Common myeloid progenitor, CD34-positive (primary cell): ENCODE measurements around the gene IGSF9B.

Source experiments
- CTCF ChIA-PET: fragments of 350-600 bp; sonication (Branson Sonifier 250); formaldehyde crosslinking; loops from one replicate; lab custom pipeline; 2021; ENCODE audit warnings: antibody characterized with exemption; lab: Charles Lee
- POLR2A ChIA-PET: fragments of 350-600 bp; sonication (Branson Sonifier 250); formaldehyde crosslinking; loops from one replicate; lab custom pipeline; 2021; ENCODE audit warnings: antibody characterized with exemption; lab: Charles Lee
- DNase-seq, 3 donors: peaks; one replicate each; pipeline versions ENCODE4 v3.0.0 to v3.0.0-alpha.2; 2013
- H3K27ac ChIP-seq, 2 experiments: 1 replicate in 1 of 2; 2 replicates in 1 of 2; pipeline ENCODE4 v1.7.0; 2013; ENCODE audit warnings: inconsistent platforms in 2 of 2, low read length in 2 of 2, mild to moderate bottlenecking in 2 of 2, low read depth in 1 of 2, moderate library complexity in 1 of 2; ENCODE audit not compliant: severe bottlenecking in 2 of 2, insufficient read depth in 1 of 2, poor library complexity in 1 of 2
- H3K27me3 ChIP-seq, 5 experiments: replicated peaks in 2 of 5; 1 replicate in 3 of 5; 2 replicates in 2 of 5; pipeline versions ENCODE4 v1.6.1 to v1.7.0; 2013; ENCODE audit warnings: low read length in 4 of 5, mild to moderate bottlenecking in 2 of 5, moderate library complexity in 2 of 5, inconsistent platforms in 1 of 5; ENCODE audit not compliant: insufficient read depth in 5 of 5, control insufficient read depth in 4 of 5
- H3K36me3 ChIP-seq, 4 experiments: 1 replicate in 2 of 4; 2 replicates in 2 of 4; pipeline versions ENCODE4 v1.6.1 to v1.7.0; 2013; ENCODE audit warnings: low read length in 3 of 4, control low read depth in 1 of 4, mild to moderate bottlenecking in 1 of 4; ENCODE audit not compliant: control insufficient read depth in 4 of 4, insufficient read depth in 4 of 4
- H3K4me1 ChIP-seq, 4 experiments: 1 replicate in 3 of 4; 2 replicates in 1 of 4; pipeline versions ENCODE4 v1.6.1 to v1.7.1; 2013; ENCODE audit warnings: low read length in 3 of 4, mild to moderate bottlenecking in 3 of 4, control low read depth in 1 of 4, inconsistent platforms in 1 of 4, moderate library complexity in 1 of 4; ENCODE audit not compliant: control insufficient read depth in 4 of 4, insufficient read depth in 4 of 4; ENCODE audit errors: control extremely low read depth in 1 of 4
- H3K4me3 ChIP-seq, 7 experiments: 1 replicate in 4 of 7; 2 replicates in 3 of 7; pipeline versions ENCODE4 v1.5.1 to v1.7.0; 2013; ENCODE audit warnings: mild to moderate bottlenecking in 7 of 7, low read length in 6 of 7, moderate library complexity in 6 of 7, inconsistent platforms in 2 of 7, low read depth in 2 of 7, control low read depth in 1 of 7; ENCODE audit not compliant: insufficient read depth in 4 of 7, control insufficient read depth in 1 of 7; ENCODE audit errors: extremely low read depth in 1 of 7
- H3K9me3 ChIP-seq, 5 experiments: 1 replicate in 4 of 5; 2 replicates in 1 of 5; pipeline versions ENCODE4 v1.6.1 to v1.7.1; 2013; ENCODE audit warnings: low read length in 4 of 5, mild to moderate bottlenecking in 2 of 5, inconsistent platforms in 1 of 5, low read depth in 1 of 5, moderate library complexity in 1 of 5; ENCODE audit not compliant: control insufficient read depth in 4 of 5, insufficient read depth in 2 of 5; ENCODE audit errors: control extremely low read depth in 1 of 5
- WGBS: methylation state at CpG from one replicate; pipeline ENCODE4 v1.1.5; 2013; ENCODE audit not compliant: insufficient coverage; 5-methylcytosine and 5-hydroxymethylcytosine counted together

IGSF9B gene

DNA sequence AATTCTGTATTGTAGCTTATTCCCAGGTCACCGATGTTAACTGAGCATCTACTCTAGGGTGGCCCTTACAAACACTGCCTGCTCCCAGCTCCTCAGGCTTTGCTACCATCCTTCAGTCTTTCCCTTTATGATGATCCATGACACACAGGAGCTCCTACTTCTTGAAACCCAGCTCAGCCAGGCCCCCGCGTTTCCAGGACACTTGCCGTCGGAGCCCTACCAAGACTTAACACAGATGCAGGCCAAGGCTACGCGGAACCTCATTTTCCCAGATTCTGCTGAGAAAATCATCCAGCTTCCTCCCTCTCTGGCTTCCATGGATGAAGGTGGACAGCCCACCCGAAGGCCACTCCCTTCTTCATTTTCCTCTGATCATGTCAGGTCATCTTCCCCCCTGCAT lies 18.6 kb downstream of the IGSF9B start:
- ChIA-PET CTCF (interaction anchor here (0.7 to 1.5 kb wide), 2 partner anchors 11 to 14 kb away, joined by 3 to 4 read pairs; no protein-coding TSS in a partner anchor), POLR2A (no interaction called here)
- WGBS = over 99% methylated on average over 8 of the region's 8 CpGs
- H3K27ac ChIP-seq = no peak overlapping the region
- no peaks in the 10 kb centered on the region for H3K9me3 ChIP-seq
- DNase-seq = no peak
- no peaks in the 10 kb centered on the region for H3K36me3 ChIP-seq
- H3K4me1 ChIP-seq = peaks cover 0 to 9% (median 4%) of the 10 kb centered on the region in 4 experiments
- no peaks in the 10 kb centered on the region for H3K27me3 ChIP-seq
- H3K4me3 ChIP-seq = no peak overlapping the region

GRCh38 chr11:133937468-133937867 lies 19.3 kb downstream of the IGSF9B start:
- H3K9me3 ChIP-seq = no peaks in the 10 kb centered on the region
- POLR2A ChIA-PET = no interaction called here
- no peak overlapping the region for H3K27ac ChIP-seq
- WGBS = 100% methylated on average over 14 of the region's 16 CpGs
- peaks cover 0 to 9% (median 4%) of the 10 kb centered on the region in 4 experiments for H3K4me1 ChIP-seq
- H3K27me3 ChIP-seq = no peaks in the 10 kb centered on the region
- no peaks in the 10 kb centered on the region for H3K36me3 ChIP-seq
- no peak for DNase-seq
- CTCF ChIA-PET = no interaction called here
- H3K4me3 ChIP-seq = no peak overlapping the region

GRCh38 chr11:133937015-133937414 lies 19.8 kb downstream of the IGSF9B start:
- Histone ChIP-seq H3K36me3 (no peaks in the 10 kb centered on the region), H3K27ac (no peak overlapping the region), H3K27me3 (no peaks in the 10 kb centered on the region), H3K9me3 (no peaks in the 10 kb centered on the region), H3K4me3 (no peak overlapping the region), H3K4me1 (peaks cover 0 to 9% (median 4%) of the 10 kb centered on the region in 4 experiments)
- POLR2A ChIA-PET = no interaction called here
- no peak for DNase-seq
- CTCF ChIA-PET = no interaction called here
- 91% methylated on average over 11 of the region's 13 CpGs for WGBS

- DNase-seq = no peak
- Histone ChIP-seq H3K27me3 (no peaks in the 10 kb centered on the region), H3K27ac (no peak overlapping the region), H3K4me3 (no peak overlapping the region), H3K4me1 (peaks cover 0 to 9% (median 4%) of the 10 kb centered on the region in 4 experiments), H3K9me3 (no peaks in the 10 kb centered on the region), H3K36me3 (no peaks in the 10 kb centered on the region)
- ChIA-PET POLR2A (no interaction called here), CTCF (no interaction called here)
- whole genome bisulfite sequencing = 92% methylated on average over 9 of the region's 9 CpGs
These were observed 20.2 kb downstream of the IGSF9B start for GRCh38 chr11:133936592-133936991.

GRCh38 chr11:133936136-133936535 lies 20.6 kb downstream of the IGSF9B start:
- CTCF ChIA-PET = no interaction called here
- 47% methylated on average over 13 of the region's 13 CpGs for WGBS
- Histone ChIP-seq H3K27ac (no peak overlapping the region), H3K36me3 (no peaks in the 10 kb centered on the region), H3K27me3 (no peaks in the 10 kb centered on the region), H3K4me3 (no peak overlapping the region), H3K4me1 (peaks cover 0 to 9% (median 4%) of the 10 kb centered on the region in 4 experiments), H3K9me3 (no peaks in the 10 kb centered on the region)
- POLR2A ChIA-PET = no interaction called here
- DNase-seq = no peak

DNA sequence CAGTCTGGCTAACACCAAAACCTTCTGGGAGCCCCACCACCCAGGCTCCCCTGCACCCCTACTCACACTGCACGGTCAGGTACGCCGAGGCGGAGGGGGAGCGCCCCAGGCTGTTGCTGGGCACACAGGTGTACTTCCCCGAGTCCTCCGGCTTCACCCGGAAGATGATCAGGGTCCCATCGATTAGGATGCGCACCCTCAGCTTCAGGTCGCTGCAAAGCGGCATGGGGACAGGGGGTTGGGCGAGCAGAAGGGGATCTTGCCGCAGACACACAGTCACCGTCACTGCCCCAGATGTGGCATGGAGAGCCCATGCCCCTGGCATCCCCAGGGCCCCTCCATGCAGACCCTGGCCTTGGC lies 21.2 kb downstream of the IGSF9B start:
- CTCF ChIA-PET = no interaction called here
- WGBS = 94% methylated on average over 13 of the region's 15 CpGs
- Histone ChIP-seq H3K27me3 (no peaks in the 10 kb centered on the region), H3K36me3 (no peaks in the 10 kb centered on the region), H3K4me1 (peaks cover 0 to 9% (median 4%) of the 10 kb centered on the region in 4 experiments), H3K27ac (no peak overlapping the region), H3K4me3 (no peak overlapping the region), H3K9me3 (no peaks in the 10 kb centered on the region)
- no peak for DNase-seq
- POLR2A ChIA-PET = no interaction called here

DNA sequence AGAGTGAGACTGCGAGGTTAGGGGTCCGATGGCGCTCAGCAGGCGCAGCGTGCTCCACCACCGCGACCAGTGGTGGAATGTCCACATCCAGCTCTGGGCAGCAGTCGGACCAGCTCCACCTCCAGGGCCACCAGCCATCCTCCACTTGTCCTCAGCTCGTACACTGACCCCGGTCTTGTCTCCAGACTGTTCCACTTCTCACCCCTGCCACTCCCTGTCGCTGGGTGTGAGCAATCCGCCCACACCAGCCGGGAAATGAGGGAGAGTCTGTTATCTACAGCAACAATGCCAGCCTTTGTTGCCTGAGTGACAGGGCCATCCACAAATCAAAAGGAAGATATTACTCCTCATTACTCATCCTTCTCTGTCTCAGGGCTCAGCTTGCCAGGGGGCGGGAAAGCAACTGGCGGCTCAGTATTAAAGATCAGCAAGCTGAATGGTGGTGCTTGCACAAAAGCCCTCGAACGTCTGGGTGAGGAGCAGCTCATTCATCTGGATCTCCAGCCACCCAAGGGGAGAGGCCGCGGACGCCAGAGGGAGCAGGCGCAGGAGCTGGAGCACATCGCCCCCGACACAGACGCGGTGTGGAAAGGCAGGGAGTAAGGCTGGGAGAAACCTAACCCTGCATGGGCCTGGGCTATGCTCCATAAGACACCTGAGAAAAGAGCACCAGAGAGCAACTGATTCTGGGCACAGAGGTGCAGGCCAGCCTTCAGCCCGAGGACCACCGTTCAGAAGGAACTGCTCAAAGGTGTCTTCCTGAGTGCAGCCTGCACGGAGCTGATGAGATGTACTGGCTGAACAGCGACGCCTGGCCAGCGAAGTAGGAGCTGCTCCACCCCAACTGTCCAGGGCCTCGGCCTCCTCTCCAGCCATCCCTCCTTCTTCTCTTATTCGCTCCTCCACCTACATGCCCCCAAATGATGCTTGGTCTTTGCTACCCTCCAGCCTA lies 21.9 kb downstream of the IGSF9B start:
- ChIA-PET POLR2A (no interaction called here), CTCF (interaction anchor here (0.9 kb wide), 1 partner anchor 111 kb away, joined by 4 read pairs; no protein-coding TSS in a partner anchor)
- Histone ChIP-seq H3K4me3 (no peak overlapping the region), H3K9me3 (no peaks in the 10 kb centered on the region), H3K4me1 (peaks cover 0 to 9% (median 4%) of the 10 kb centered on the region in 4 experiments), H3K27ac (no peak overlapping the region), H3K27me3 (no peaks in the 10 kb centered on the region), H3K36me3 (no peaks in the 10 kb centered on the region)
- WGBS = 99% methylated on average over 32 of the region's 33 CpGs
- peak in 2 of 3 donors; percentile 25 to 41 for DNase-seq
